ENCODE data around the gene SOD2. TPM values are rescaled to one million over a fixed set of nuclear protein-coding genes. Genes with fewer than 3 reads are reported as not detected.
"Not testable (repeated sequence)": the region's sequence is repeated elsewhere in the genome, so short reads cannot be mapped to it uniquely, and the experiment has no call there.

The SOD2 gene
- total and polyA plus RNA-seq, 9 of the 15 experiments (the other 6 are each of a cell fraction or from before 2014, with no cell fraction given): 39.8 to 140 (median 95.8) TPM

- ATAC-seq; H3K9me1 ChIP-seq (ENCODE audit: control insufficient read depth, insufficient read depth, low read length); H3K4me3 ChIP-seq; H3K79me2 ChIP-seq (ENCODE audit: control insufficient read depth, insufficient read depth, low read length); BruUV-seq (replicated peaks); H3K36me3 ChIP-seq (ENCODE audit: control insufficient read depth, insufficient read depth, low read length); H4K20me1 ChIP-seq (replicated peaks; ENCODE audit: control insufficient read depth, insufficient read depth, low read length); H2AFZ ChIP-seq (ENCODE audit: low read depth, low read length); H3K4me2 ChIP-seq (ENCODE audit: insufficient read depth, low read length); H3K9ac ChIP-seq (ENCODE audit: insufficient read depth in 1 of 2, low read depth in 2 of 2, low read length in 2 of 2); DNase-seq (ENCODE audit: extremely low read depth in 1 of 4, low spot score in 3 of 4); H3K27ac ChIP-seq (ENCODE audit: extremely low read depth, low read depth, low read length); H3K4me1 ChIP-seq (replicated peaks in 1 of 2; ENCODE audit: control insufficient read depth in 2 of 2, insufficient read depth in 2 of 2, low read length in 2 of 2); FAIRE-seq; H3K27me3 ChIP-seq (ENCODE audit: control insufficient read depth in 2 of 2, insufficient read depth in 2 of 2, low read length in 2 of 2); intact Hi-C loops (cut with micrococcal nuclease); in situ Hi-C loops (cut with MboI); H3K9me3 ChIP-seq (replicated peaks; ENCODE audit: control insufficient read depth, insufficient read depth, low read depth, low read length); CTCF ChIA-PET (ENCODE audit: low intra/inter-chr PET ratio): not testable (repeated sequence)
- TF ChIP-seq ZNF316 (IDR thresholded peaks at IDR 0.05) (peak; percentile 57), RBM25 (IDR thresholded peaks at IDR 0.05; ENCODE audit: low read depth, low read length, severe bottlenecking) (peak; percentile 59), MBD2 (IDR thresholded peaks at IDR 0.05; ENCODE audit: borderline replicate concordance, low read depth) (peak; percentile 16; the same call in 1 of the 2 replicates), CC2D1A (IDR thresholded peaks at IDR 0.05) (0 out of 2 replicates have a peak, but pooled peaks have one; percentile 34), ASH1L (IDR thresholded peaks at IDR 0.05; ENCODE audit: borderline replicate concordance, low read depth, partially characterized antibody) (peak; percentile 62), NFYB (IDR thresholded peaks at IDR 0.05; ENCODE audit: extremely low read depth, insufficient read length) (peak; percentile 86)
- WGBS (ENCODE audit: insufficient coverage, low coverage, missing lambda C conversion rate): 38% methylated on average over 1 of the region's 1 CpG
- POLR2A ChIA-PET: interaction anchor here (0.6 to 1.2 kb wide), 2 partner anchors 9 to 372 kb away, joined by 3 to 4 read pairs; no protein-coding TSS in a partner anchor
Observed at GRCh38 chr6:159661977-159662376, 31.1 kb downstream of the SOD2 start.
